Measurements from ENCODE around the gene KLF16. TPM values are rescaled to one million over a fixed set of nuclear protein-coding genes. Genes with fewer than 3 reads are reported as not detected.

Gene KLF16
- total RNA-seq, 1 donor from 2014 or later, result 5.3 TPM

GRCh38 chr19:1861599-1862031, 1.8 kb downstream of the KLF16 start:
- H3K27me3 ChIP-seq (ENCODE audit: control insufficient read depth, insufficient read depth, low read length), result no peaks in the 10 kb centered on the region
- FAIRE-seq (no peak), DNase-seq (ENCODE audit: low read depth) (no peak)
- peak overlapping the region; percentile 88 for H3K4me3 ChIP-seq (ENCODE audit: low read depth, low read length)
- TF ChIP-seq, protein P1, sequence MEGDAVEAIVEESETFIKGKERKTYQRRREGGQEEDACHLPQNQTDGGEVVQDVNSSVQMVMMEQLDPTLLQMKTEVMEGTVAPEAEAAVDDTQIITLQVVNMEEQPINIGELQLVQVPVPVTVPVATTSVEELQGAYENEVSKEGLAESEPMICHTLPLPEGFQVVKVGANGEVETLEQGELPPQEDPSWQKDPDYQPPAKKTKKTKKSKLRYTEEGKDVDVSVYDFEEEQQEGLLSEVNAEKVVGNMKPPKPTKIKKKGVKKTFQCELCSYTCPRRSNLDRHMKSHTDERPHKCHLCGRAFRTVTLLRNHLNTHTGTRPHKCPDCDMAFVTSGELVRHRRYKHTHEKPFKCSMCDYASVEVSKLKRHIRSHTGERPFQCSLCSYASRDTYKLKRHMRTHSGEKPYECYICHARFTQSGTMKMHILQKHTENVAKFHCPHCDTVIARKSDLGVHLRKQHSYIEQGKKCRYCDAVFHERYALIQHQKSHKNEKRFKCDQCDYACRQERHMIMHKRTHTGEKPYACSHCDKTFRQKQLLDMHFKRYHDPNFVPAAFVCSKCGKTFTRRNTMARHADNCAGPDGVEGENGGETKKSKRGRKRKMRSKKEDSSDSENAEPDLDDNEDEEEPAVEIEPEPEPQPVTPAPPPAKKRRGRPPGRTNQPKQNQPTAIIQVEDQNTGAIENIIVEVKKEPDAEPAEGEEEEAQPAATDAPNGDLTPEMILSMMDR (IDR thresholded peaks at IDR 0.05; ENCODE audit: insufficient read depth, low read length, severe bottlenecking), result no peak
- no peaks in the 10 kb centered on the region for H3K36me3 ChIP-seq (ENCODE audit: control insufficient read depth, insufficient read depth, low read length)

DNA sequence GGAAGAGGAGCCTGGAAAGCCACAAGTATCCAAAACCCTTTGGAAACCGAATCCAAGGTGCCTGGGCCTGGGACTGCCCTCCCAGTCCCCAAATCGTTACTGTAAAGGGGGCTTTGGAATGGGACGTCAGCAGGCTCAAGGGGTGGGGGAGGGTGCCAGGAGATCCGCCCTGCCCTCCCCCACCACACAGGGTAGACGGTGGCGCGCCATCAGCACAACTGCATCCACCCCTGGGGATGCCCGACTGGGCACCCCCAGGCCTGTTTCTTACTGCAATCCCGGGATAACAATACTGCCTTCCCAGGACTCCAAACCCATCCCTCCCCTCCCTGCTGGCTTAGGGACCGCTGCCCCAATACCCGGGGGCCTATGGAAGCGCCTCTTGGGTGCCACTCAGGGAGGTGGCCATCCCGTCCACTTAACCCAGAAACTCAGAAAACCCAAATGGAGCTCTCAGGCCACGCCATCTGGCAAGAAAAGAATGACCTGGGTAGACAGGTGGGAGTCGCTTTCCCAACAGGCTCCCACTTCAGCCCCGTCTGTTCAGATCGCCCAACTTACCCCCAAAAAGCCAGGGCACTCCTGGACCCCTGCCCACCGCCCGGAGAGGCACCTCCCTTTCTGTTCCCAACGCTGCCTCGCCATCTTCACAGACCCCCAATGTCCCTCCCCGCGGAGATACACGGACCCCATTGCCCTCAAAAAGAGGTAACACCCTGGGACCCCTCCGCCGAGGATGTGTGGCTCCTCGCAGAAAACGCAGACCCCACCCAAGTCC, 2.4 kb downstream of the KLF16 start:
- TF ChIP-seq, protein P1 (IDR thresholded peaks at IDR 0.05; ENCODE audit: insufficient read depth, low read length, severe bottlenecking), result no peak
- Histone ChIP-seq H3K36me3 (ENCODE audit: control insufficient read depth, insufficient read depth, low read length) (no peaks in the 10 kb centered on the region), H3K27me3 (ENCODE audit: control insufficient read depth, insufficient read depth, low read length) (no peaks in the 10 kb centered on the region), H3K4me3 (ENCODE audit: low read depth, low read length) (peak overlapping the region; percentile 88)
- DNase-seq (ENCODE audit: low read depth) (no peak), FAIRE-seq (no peak)

DNA sequence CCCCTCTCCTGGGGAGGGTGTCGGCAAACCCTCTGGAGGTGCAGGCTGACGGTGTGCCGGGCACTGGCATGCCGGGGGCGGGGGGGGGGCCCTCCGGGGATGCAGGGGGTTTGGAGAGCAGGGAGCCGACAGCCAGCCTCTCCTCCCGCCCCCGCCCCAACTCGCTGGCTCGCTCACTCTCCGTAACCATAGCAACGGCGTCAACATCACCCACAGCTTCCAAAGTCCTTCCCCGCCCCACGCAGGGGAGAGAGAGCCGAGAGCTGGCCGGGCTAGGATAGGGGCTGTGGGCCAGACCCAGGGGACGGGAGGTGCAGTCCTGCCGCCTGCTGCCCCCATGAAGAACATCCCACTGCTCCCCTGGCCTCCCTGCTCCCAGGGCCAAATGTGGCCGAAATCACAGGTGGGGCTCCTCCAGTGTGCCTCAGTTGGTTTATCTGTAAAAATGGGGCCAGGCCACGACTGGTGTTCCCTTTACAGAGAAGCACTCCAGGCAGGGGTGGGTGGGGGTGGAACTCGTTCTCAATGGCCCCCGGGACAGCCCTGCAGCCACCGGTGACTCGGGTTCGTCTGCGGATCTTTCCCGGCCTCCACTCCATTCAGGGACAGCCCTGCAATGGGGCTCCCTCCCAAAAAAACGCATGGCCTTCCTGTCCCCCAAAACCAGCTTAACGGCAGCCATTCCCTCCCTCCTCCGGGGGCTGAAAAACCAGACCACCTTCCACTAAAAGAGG, 3.2 kb downstream of the KLF16 start:
- H3K36me3 ChIP-seq (ENCODE audit: control insufficient read depth, insufficient read depth, low read length), result no peaks in the 10 kb centered on the region
- peak; percentile 33 for DNase-seq (ENCODE audit: low read depth)
- H3K27me3 ChIP-seq (ENCODE audit: control insufficient read depth, insufficient read depth, low read length), result no peaks in the 10 kb centered on the region
- TF ChIP-seq, protein P1 (IDR thresholded peaks at IDR 0.05; ENCODE audit: insufficient read depth, low read length, severe bottlenecking), result no peak
- no peak for FAIRE-seq
- H3K4me3 ChIP-seq (ENCODE audit: low read depth, low read length), result peak overlapping the region; percentile 88

DNA sequence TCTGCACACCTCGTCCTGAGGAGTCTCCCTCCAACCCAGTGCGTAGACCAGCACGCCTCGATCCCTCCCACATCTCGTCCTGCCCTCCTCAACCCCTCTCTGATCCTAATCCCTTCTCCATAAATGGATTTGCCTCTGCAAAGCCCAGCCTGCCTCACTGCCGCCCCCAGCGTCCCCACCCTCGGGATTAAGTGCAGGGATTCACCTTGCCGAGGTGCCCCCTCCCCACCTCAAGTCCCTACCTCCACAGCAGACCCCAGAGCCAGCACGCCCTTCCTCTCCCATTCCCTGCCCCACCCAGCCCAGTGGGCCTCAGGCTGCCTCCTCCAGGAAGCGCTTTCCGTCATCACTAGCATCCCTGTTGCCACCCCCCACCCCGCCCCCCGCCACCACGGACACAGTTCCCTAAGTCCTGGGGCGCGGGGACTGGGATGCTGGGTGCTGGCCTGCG, 4.0 kb downstream of the KLF16 start:
- H3K27me3 ChIP-seq (ENCODE audit: control insufficient read depth, insufficient read depth, low read length), result no peaks in the 10 kb centered on the region
- TF ChIP-seq, protein P1 (IDR thresholded peaks at IDR 0.05; ENCODE audit: insufficient read depth, low read length, severe bottlenecking), result no peak
- peak; percentile 7 for FAIRE-seq
- DNase-seq (ENCODE audit: low read depth), result no peak
- H3K4me3 ChIP-seq (ENCODE audit: low read depth, low read length), result no peak overlapping the region
- H3K36me3 ChIP-seq (ENCODE audit: control insufficient read depth, insufficient read depth, low read length), result no peaks in the 10 kb centered on the region

DNA sequence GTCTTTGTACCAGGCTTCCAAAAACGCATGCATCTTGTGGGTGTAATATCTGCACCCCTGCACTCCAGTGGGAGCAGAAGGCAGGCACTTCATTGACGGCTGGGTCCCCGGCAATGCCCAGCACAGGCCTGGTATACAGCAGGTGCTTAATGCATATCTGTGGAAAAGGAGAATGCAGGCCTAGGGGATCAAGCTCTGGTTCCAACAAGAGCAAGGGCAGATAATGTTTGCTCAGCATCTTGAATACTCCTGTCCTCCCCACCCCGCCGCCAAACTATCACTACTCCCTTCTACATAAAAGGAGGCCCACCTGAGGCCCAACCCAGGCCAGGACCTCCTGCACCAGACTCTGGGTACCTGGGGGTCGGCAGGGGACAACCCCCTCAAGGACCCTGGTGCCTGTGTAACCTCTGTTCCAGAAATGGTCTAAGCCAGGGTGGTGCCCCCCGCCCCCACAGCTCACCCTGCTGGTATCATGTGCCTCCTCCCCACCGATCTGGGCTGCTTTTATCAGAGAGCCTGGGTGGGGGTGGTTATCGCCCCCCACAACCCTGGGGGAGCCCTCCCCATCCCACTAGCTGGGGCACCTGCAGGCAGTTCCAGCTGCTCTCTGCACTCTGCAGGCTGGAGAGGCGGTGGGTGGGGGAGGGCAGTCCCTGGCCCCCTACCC, 4.8 kb downstream of the KLF16 start:
- Histone ChIP-seq H3K4me3 (ENCODE audit: low read depth, low read length) (no peak overlapping the region), H3K36me3 (ENCODE audit: control insufficient read depth, insufficient read depth, low read length) (peaks cover 2% of the 10 kb centered on the region), H3K27me3 (ENCODE audit: control insufficient read depth, insufficient read depth, low read length) (no peaks in the 10 kb centered on the region)
- TF ChIP-seq, protein P1 (IDR thresholded peaks at IDR 0.05; ENCODE audit: insufficient read depth, low read length, severe bottlenecking), result no peak
- no peak for FAIRE-seq
- DNase-seq (ENCODE audit: low read depth), result no peak

Data from bronchial epithelial cell (primary cell).